IPS-18a (cell line): Measurements from ENCODE around the gene ABCB9.

ENCODE experiments used
- H3K27ac ChIP-seq: one replicate; pipeline ENCODE4 v1.5.1; 2013; ENCODE audit warnings: low read length
- H3K27me3 ChIP-seq: one replicate; pipeline ENCODE4 v1.6.1; 2013; ENCODE audit warnings: mild to moderate bottlenecking, low read length; ENCODE audit not compliant: control insufficient read depth, insufficient read depth
- H3K36me3 ChIP-seq: one replicate; pipeline ENCODE4 v1.6.1; 2013; ENCODE audit warnings: low read depth, low read length; ENCODE audit not compliant: control insufficient read depth
- H3K4me1 ChIP-seq: one replicate; pipeline ENCODE4 v1.6.1; 2013; ENCODE audit warnings: low read depth, low read length; ENCODE audit not compliant: control insufficient read depth
- H3K4me3 ChIP-seq: one replicate; pipeline ENCODE4 v1.5.1; 2013; ENCODE audit warnings: low read length
- H3K9ac ChIP-seq: one replicate; pipeline ENCODE4 v1.6.1; 2013; ENCODE audit warnings: mild to moderate bottlenecking, low read length, moderate library complexity
- H3K9me3 ChIP-seq: one replicate; pipeline ENCODE4 v1.6.1; 2013; ENCODE audit warnings: low read depth, low read length; ENCODE audit not compliant: control insufficient read depth

ABCB9 gene

GRCh38 chr12:123000578-123000977 is 34.3 kb upstream of the ABCB9 start:
- Histone ChIP-seq H3K9me3 (no peaks in the 10 kb centered on the region), H3K27me3 (no peaks in the 10 kb centered on the region), H3K9ac (no peak overlapping the region)

GRCh38 chr12:122999986-123000420 is 33.7 kb upstream of the ABCB9 start:
- Histone ChIP-seq H3K27me3 (no peaks in the 10 kb centered on the region), H3K9ac (no peak overlapping the region), H3K4me3 (no peak overlapping the region), H3K9me3 (no peaks in the 10 kb centered on the region), H3K27ac (no peak overlapping the region), H3K4me1 (no peaks in the 10 kb centered on the region), H3K36me3 (no peaks in the 10 kb centered on the region)

More at GRCh38 chr12:123000578-123000977, 34.3 kb upstream of the ABCB9 start:
- no peaks in the 10 kb centered on the region for H3K36me3 ChIP-seq
- no peak overlapping the region for H3K4me3 ChIP-seq
- no peaks in the 10 kb centered on the region for H3K4me1 ChIP-seq
- H3K27ac ChIP-seq = no peak overlapping the region

GRCh38 chr12:122999196-122999946 is 33.1 kb upstream of the ABCB9 start:
- Histone ChIP-seq H3K27ac (no peak overlapping the region), H3K27me3 (no peaks in the 10 kb centered on the region), H3K4me1 (no peaks in the 10 kb centered on the region), H3K9ac (no peak overlapping the region), H3K9me3 (no peaks in the 10 kb centered on the region), H3K36me3 (no peaks in the 10 kb centered on the region), H3K4me3 (no peak overlapping the region)

- Histone ChIP-seq H3K9ac (no peak overlapping the region), H3K4me3 (no peak overlapping the region), H3K9me3 (no peaks in the 10 kb centered on the region), H3K27me3 (no peaks in the 10 kb centered on the region), H3K36me3 (no peaks in the 10 kb centered on the region), H3K27ac (no peak overlapping the region), H3K4me1 (no peaks in the 10 kb centered on the region)
Measured at GRCh38 chr12:122998316-122998715, 32.1 kb upstream of the ABCB9 start.

GRCh38 chr12:122997343-122998250 is 31.3 kb upstream of the ABCB9 start:
- Histone ChIP-seq H3K27ac (no peak overlapping the region), H3K9me3 (no peaks in the 10 kb centered on the region), H3K4me1 (no peaks in the 10 kb centered on the region), H3K27me3 (no peaks in the 10 kb centered on the region), H3K36me3 (no peaks in the 10 kb centered on the region), H3K9ac (no peak overlapping the region), H3K4me3 (no peak overlapping the region)

- H3K36me3 ChIP-seq = no peaks in the 10 kb centered on the region
- H3K27ac ChIP-seq = no peak overlapping the region
- no peak overlapping the region for H3K9ac ChIP-seq
- H3K4me3 ChIP-seq = no peak overlapping the region
- H3K9me3 ChIP-seq = no peaks in the 10 kb centered on the region
- H3K27me3 ChIP-seq = no peaks in the 10 kb centered on the region
- H3K4me1 ChIP-seq = no peaks in the 10 kb centered on the region
Measured at GRCh38 chr12:122996621-122997342, 30.5 kb upstream of the ABCB9 start.

- H3K4me3 ChIP-seq = no peak overlapping the region
- no peaks in the 10 kb centered on the region for H3K36me3 ChIP-seq
- no peaks in the 10 kb centered on the region for H3K4me1 ChIP-seq
- H3K27me3 ChIP-seq = no peaks in the 10 kb centered on the region
- H3K9me3 ChIP-seq = no peaks in the 10 kb centered on the region
- no peak overlapping the region for H3K27ac ChIP-seq
- H3K9ac ChIP-seq = no peak overlapping the region
Measured at GRCh38 chr12:122996188-122996601, 29.9 kb upstream of the ABCB9 start.

- Histone ChIP-seq H3K27me3 (no peaks in the 10 kb centered on the region), H3K9ac (no peak overlapping the region), H3K4me3 (no peak overlapping the region), H3K4me1 (no peaks in the 10 kb centered on the region), H3K9me3 (no peaks in the 10 kb centered on the region), H3K36me3 (no peaks in the 10 kb centered on the region), H3K27ac (no peak overlapping the region)
Measured at GRCh38 chr12:122995503-122996187, 29.4 kb upstream of the ABCB9 start.

- no peaks in the 10 kb centered on the region for H3K36me3 ChIP-seq
- H3K4me3 ChIP-seq = no peak overlapping the region
- H3K4me1 ChIP-seq = no peaks in the 10 kb centered on the region
- H3K27ac ChIP-seq = no peak overlapping the region
- H3K9ac ChIP-seq = no peak overlapping the region
- no peaks in the 10 kb centered on the region for H3K27me3 ChIP-seq
- H3K9me3 ChIP-seq = no peaks in the 10 kb centered on the region
Measured at GRCh38 chr12:122994781-122995502, 28.7 kb upstream of the ABCB9 start.

GRCh38 chr12:122994140-122994675 is 27.9 kb upstream of the ABCB9 start:
- H3K9me3 ChIP-seq = no peaks in the 10 kb centered on the region
- no peaks in the 10 kb centered on the region for H3K4me1 ChIP-seq
- H3K27ac ChIP-seq = no peak overlapping the region
- no peaks in the 10 kb centered on the region for H3K27me3 ChIP-seq
- no peak overlapping the region for H3K4me3 ChIP-seq
- H3K36me3 ChIP-seq = no peaks in the 10 kb centered on the region
- H3K9ac ChIP-seq = no peak overlapping the region
